C4-2B (cell line): ENCODE data around the gene WBP2.

Source experiments
- ZFX ChIP-seq: fragments of 450-650 bp; IDR thresholded peaks from 2 replicates; pipeline ENCODE4 v1.6.1; 2017
- TF ChIP-seq, protein P1 (sequence below): fragments of 450-650 bp; conservative IDR thresholded peaks from 2 replicates; pipeline ENCODE4 v1.5.1; 2017; ENCODE audit warnings: mild to moderate bottlenecking

DNA sequence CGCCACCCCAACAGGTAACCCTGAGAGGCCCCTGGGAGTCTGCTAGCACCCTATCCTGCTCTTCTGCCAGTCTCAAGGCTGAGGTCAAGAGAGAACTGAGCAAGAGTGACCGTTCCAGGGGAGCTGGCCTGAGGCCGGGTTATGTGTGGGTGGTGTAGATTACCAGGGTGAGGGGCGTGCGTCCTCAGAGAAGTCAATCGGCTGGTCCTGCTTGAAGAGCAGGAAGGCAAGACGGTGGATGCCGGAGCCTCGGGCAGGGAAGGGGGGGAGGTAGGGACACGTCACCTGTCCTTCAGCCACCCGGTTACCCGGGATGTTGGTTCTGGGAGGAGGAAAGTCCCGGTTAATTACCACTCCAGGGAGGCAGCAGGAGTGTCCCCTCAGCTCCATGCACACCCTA, 44.2 kb upstream of the WBP2 start:
- TF ChIP-seq, protein P1, sequence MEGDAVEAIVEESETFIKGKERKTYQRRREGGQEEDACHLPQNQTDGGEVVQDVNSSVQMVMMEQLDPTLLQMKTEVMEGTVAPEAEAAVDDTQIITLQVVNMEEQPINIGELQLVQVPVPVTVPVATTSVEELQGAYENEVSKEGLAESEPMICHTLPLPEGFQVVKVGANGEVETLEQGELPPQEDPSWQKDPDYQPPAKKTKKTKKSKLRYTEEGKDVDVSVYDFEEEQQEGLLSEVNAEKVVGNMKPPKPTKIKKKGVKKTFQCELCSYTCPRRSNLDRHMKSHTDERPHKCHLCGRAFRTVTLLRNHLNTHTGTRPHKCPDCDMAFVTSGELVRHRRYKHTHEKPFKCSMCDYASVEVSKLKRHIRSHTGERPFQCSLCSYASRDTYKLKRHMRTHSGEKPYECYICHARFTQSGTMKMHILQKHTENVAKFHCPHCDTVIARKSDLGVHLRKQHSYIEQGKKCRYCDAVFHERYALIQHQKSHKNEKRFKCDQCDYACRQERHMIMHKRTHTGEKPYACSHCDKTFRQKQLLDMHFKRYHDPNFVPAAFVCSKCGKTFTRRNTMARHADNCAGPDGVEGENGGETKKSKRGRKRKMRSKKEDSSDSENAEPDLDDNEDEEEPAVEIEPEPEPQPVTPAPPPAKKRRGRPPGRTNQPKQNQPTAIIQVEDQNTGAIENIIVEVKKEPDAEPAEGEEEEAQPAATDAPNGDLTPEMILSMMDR: no peak
- no peak for TF ChIP-seq ZFX
